Testis (tissue), 3 donors: Measurements from ENCODE around the gene PARVG. TPM values are rescaled to one million over a fixed set of nuclear protein-coding genes. Genes with fewer than 3 reads are reported as not detected.

Experiments used
- DNase-seq: peaks from one replicate; pipeline ENCODE4 v3.0.0-alpha.2; 2019
- H3K27ac ChIP-seq, 2 donors: fragments of 200-600 bp; sonication (generic); one replicate each; pipeline ENCODE4 v1.5.1; 2019
- H3K27me3 ChIP-seq: fragments of 200-600 bp; sonication (generic); one replicate; pipeline ENCODE4 v1.5.1; 2019
- H3K36me3 ChIP-seq: fragments of 200-600 bp; sonication (generic); one replicate; pipeline ENCODE4 v1.5.1; 2017; ENCODE audit warnings: low read depth; ENCODE audit errors: missing control alignments
- H3K4me1 ChIP-seq: fragments of 200-600 bp; sonication (generic); one replicate; pipeline ENCODE4 v1.5.1; 2019
- H3K4me3 ChIP-seq, 2 donors: fragments of 200-600 bp; sonication (generic); one replicate each; pipeline ENCODE4 v1.5.1; 2017 to 2019
- H3K9me3 ChIP-seq: fragments of 200-600 bp; sonication (generic); one replicate; pipeline ENCODE4 v1.5.1; 2017
- CTCF ChIP-seq, 3 experiments: fragments of 450-650 bp in 2 of 3; fragments of 200-600 bp in 1 of 3; sonication (generic) in 1 of 3; IDR thresholded peaks; one replicate each; pipeline ENCODE4 v1.5.1; 2016 to 2019; ENCODE audit warnings: antibody characterized with exemption in 3 of 3, mild to moderate bottlenecking in 2 of 3, moderate library complexity in 1 of 3
- POLR2A ChIP-seq: fragments of 450-650 bp; IDR thresholded peaks from one replicate; pipeline ENCODE4 v1.6.1; 2017; ENCODE audit warnings: antibody characterized with exemption, mild to moderate bottlenecking, moderate library complexity
- WGBS, 2 donors: methylation state at CpG; one replicate each; pipeline ENCODE4 v1.1.5; 2018; 5-methylcytosine and 5-hydroxymethylcytosine counted together
- intact Hi-C: fragments of 100-400 bp; cut with DNase I; formaldehyde crosslinking; loops from one replicate; pipeline ENCODE4 v1.15.1; 2023; ENCODE audit warnings: low total_unique reads
- polyA plus RNA-seq: library from polyadenylated mRNA; stranded (reverse); fragments of 350-450 nt; fragmentation: Illumina TruSeq; extraction: RNeasy Lipid Tissue Mini Kit (QIAGEN cat#74804); gene quantifications from one replicate; pipeline ENCODE4 v1.2.3, GENCODE V29; 2014; ENCODE audit warnings: low read depth, low replicate concordance; ENCODE audit not compliant: insufficient read depth
- total RNA-seq, 2 donors: library from RNA; depleted of rRNA; stranded (reverse); fragments of >200 nt; gene quantifications; one replicate each; pipeline ENCODE4 v1.2.3, GENCODE V29; 2016

PARVG gene
- total and polyA plus RNA-seq, 3 donors from 2014 or later: 7.2 to 14.1 (median 9.7) TPM

GRCh38 chr22:44194569-44194968 lies 13.8 kb downstream of the PARVG start:
- intact Hi-C loops: no loop called here
- H3K4me1 ChIP-seq: no peaks in the 10 kb centered on the region
- no peak overlapping the region for H3K27ac ChIP-seq
- no peaks in the 10 kb centered on the region for H3K36me3 ChIP-seq
- no peak for DNase-seq
- no peak overlapping the region for H3K4me3 ChIP-seq
- WGBS, 2 donors: 74 to 88% methylated on average over 2 of the region's 2 CpGs
- H3K9me3 ChIP-seq: no peaks in the 10 kb centered on the region
- no peaks in the 10 kb centered on the region for H3K27me3 ChIP-seq
- TF ChIP-seq CTCF (IDR thresholded peaks at IDR 0.05): no peak

- no peak for DNase-seq
- TF ChIP-seq CTCF (IDR thresholded peaks at IDR 0.05): no peak
- TF ChIP-seq POLR2A: no peak
- Histone ChIP-seq H3K27me3 (no peaks in the 10 kb centered on the region), H3K4me1 (no peaks in the 10 kb centered on the region), H3K4me3 (no peak overlapping the region), H3K36me3 (no peaks in the 10 kb centered on the region), H3K9me3 (no peaks in the 10 kb centered on the region), H3K27ac (no peak overlapping the region)
- WGBS, 2 donors: 62 to 68% methylated on average over 5 of the region's 5 CpGs
- intact Hi-C loops: no loop called here
Observed at GRCh38 chr22:44195189-44195871, 14.6 kb downstream of the PARVG start.

GRCh38 chr22:44196241-44196640 lies 15.5 kb downstream of the PARVG start:
- intact Hi-C loops: no loop called here
- no peak overlapping the region for H3K27ac ChIP-seq
- H3K36me3 ChIP-seq: no peaks in the 10 kb centered on the region
- no peak overlapping the region for H3K4me3 ChIP-seq
- no peaks in the 10 kb centered on the region for H3K4me1 ChIP-seq
- no peaks in the 10 kb centered on the region for H3K9me3 ChIP-seq
- 78 to 88% methylated on average over 6 to 9 of the region's 9 CpGs for WGBS, 2 donors
- no peak for TF ChIP-seq CTCF (IDR thresholded peaks at IDR 0.05)
- TF ChIP-seq POLR2A: no peak
- no peak for DNase-seq
- no peaks in the 10 kb centered on the region for H3K27me3 ChIP-seq

GRCh38 chr22:44196731-44197131 lies 16.0 kb downstream of the PARVG start:
- TF ChIP-seq CTCF (IDR thresholded peaks at IDR 0.05) (no peak), POLR2A (no peak)
- H3K36me3 ChIP-seq: no peaks in the 10 kb centered on the region
- intact Hi-C loops: no loop called here
- H3K27ac ChIP-seq: no peak overlapping the region
- 85 to 89% methylated on average over 7 to 10 of the region's 10 CpGs for WGBS, 2 donors
- no peak for DNase-seq
- H3K27me3 ChIP-seq: no peaks in the 10 kb centered on the region
- no peak overlapping the region for H3K4me3 ChIP-seq
- H3K4me1 ChIP-seq: no peaks in the 10 kb centered on the region
- no peaks in the 10 kb centered on the region for H3K9me3 ChIP-seq

- Histone ChIP-seq H3K9me3 (no peaks in the 10 kb centered on the region), H3K27me3 (no peaks in the 10 kb centered on the region), H3K4me3 (no peak overlapping the region), H3K27ac (no peak overlapping the region), H3K4me1 (no peaks in the 10 kb centered on the region), H3K36me3 (no peaks in the 10 kb centered on the region)
- no peak for DNase-seq
- 92 to 94% methylated on average over 2 of the region's 2 CpGs for WGBS, 2 donors
- intact Hi-C loops: no loop called here
- no peak for TF ChIP-seq POLR2A
Observed at GRCh38 chr22:44197271-44197670, 16.5 kb downstream of the PARVG start.
